ENCODE measurements around the gene RSPH3. TPM values are rescaled to one million over a fixed set of nuclear protein-coding genes. Genes with fewer than 3 reads are reported as not detected.
"Not testable (repeated sequence)": the region's sequence is repeated elsewhere in the genome, so short reads cannot be mapped to it uniquely, and the experiment has no call there.

RSPH3 gene
- polyA plus RNA-seq, 1 experiment = 2.0 TPM

GRCh38 chr6:159039885-159040258 is 39.9 kb upstream of the RSPH3 start:
- ChIA-PET POLR2A (no interaction called here), CTCF (interaction anchor here (4.0 to 4.2 kb wide), 2 partner anchors 64 to 95 kb away, joined by 19 to 50 read pairs; no protein-coding TSS in a partner anchor)
- DNase-seq (ENCODE audit: low read depth, low spot score) = no peak

GRCh38 chr6:159038914-159039884 is 39.2 kb upstream of the RSPH3 start:
- POLR2A ChIA-PET = no interaction called here
- DNase-seq (ENCODE audit: low read depth, low spot score) = no peak
- Histone ChIP-seq H3K4me3 (ENCODE audit: low read depth, low read length) (no peak overlapping the region), H3K27me3 (ENCODE audit: control insufficient read depth, insufficient read depth, low read length) (peaks cover 14% of the 10 kb centered on the region), H3K27ac (ENCODE audit: low read depth, low read length) (no peak overlapping the region), H3K9me3 (ENCODE audit: control insufficient read depth, insufficient read depth, low read length) (no peaks in the 10 kb centered on the region)
- CTCF ChIA-PET = interaction anchor here (4.0 to 4.2 kb wide), 2 partner anchors 64 to 96 kb away, joined by 19 to 50 read pairs; no protein-coding TSS in a partner anchor
- TF ChIP-seq CTCF (IDR thresholded peaks at IDR 0.05; ENCODE audit: low read depth, low read length) = no peak

More at GRCh38 chr6:159039885-159040258, 39.9 kb upstream of the RSPH3 start:
- no peak overlapping the region for H3K27ac ChIP-seq (ENCODE audit: low read depth, low read length)
- peaks cover 14% of the 10 kb centered on the region for H3K27me3 ChIP-seq (ENCODE audit: control insufficient read depth, insufficient read depth, low read length)
- H3K9me3 ChIP-seq (ENCODE audit: control insufficient read depth, insufficient read depth, low read length) = no peaks in the 10 kb centered on the region
- no peak for TF ChIP-seq CTCF (IDR thresholded peaks at IDR 0.05; ENCODE audit: low read depth, low read length)
- H3K4me3 ChIP-seq (ENCODE audit: low read depth, low read length) = no peak overlapping the region

GRCh38 chr6:159038318-159038717 is 38.3 kb upstream of the RSPH3 start:
- H3K9me3 ChIP-seq (ENCODE audit: control insufficient read depth, insufficient read depth, low read length); CTCF ChIA-PET; H3K27ac ChIP-seq (ENCODE audit: low read depth, low read length); H3K4me3 ChIP-seq (ENCODE audit: low read depth, low read length); POLR2A ChIA-PET; DNase-seq (ENCODE audit: low read depth, low spot score): not testable (repeated sequence)
- H3K27me3 ChIP-seq (ENCODE audit: control insufficient read depth, insufficient read depth, low read length) = peaks cover 16% of the 10 kb centered on the region

GRCh38 chr6:159037756-159038290 is 37.8 kb upstream of the RSPH3 start:
- ChIA-PET POLR2A (no interaction called here), CTCF (no interaction called here)
- H3K27ac ChIP-seq (ENCODE audit: low read depth, low read length) = no peak overlapping the region
- no peaks in the 10 kb centered on the region for H3K9me3 ChIP-seq (ENCODE audit: control insufficient read depth, insufficient read depth, low read length)
- DNase-seq (ENCODE audit: low read depth, low spot score) = no peak
- H3K4me3 ChIP-seq (ENCODE audit: low read depth, low read length) = no peak overlapping the region
- H3K27me3 ChIP-seq (ENCODE audit: control insufficient read depth, insufficient read depth, low read length) = peaks cover 21% of the 10 kb centered on the region
- no peak for TF ChIP-seq CTCF (IDR thresholded peaks at IDR 0.05; ENCODE audit: low read depth, low read length)

GRCh38 chr6:159036673-159037072 is 36.7 kb upstream of the RSPH3 start:
- TF ChIP-seq CTCF (IDR thresholded peaks at IDR 0.05; ENCODE audit: low read depth, low read length) = no peak
- H3K4me3 ChIP-seq (ENCODE audit: low read depth, low read length) = no peak overlapping the region
- peaks cover 20% of the 10 kb centered on the region for H3K27me3 ChIP-seq (ENCODE audit: control insufficient read depth, insufficient read depth, low read length)
- POLR2A ChIA-PET = no interaction called here
- CTCF ChIA-PET = no interaction called here
- no peak overlapping the region for H3K27ac ChIP-seq (ENCODE audit: low read depth, low read length)
- H3K9me3 ChIP-seq (ENCODE audit: control insufficient read depth, insufficient read depth, low read length) = no peaks in the 10 kb centered on the region
- no peak for DNase-seq (ENCODE audit: low read depth, low spot score)

All from AG04450 (cell line).